ENCODE measurements around the gene BIN1.
"Not testable (repeated sequence)": the region's sequence is repeated elsewhere in the genome, so short reads cannot be mapped to it uniquely, and the experiment has no call there.

BIN1 gene

GRCh38 chr2:127134235-127134634 lies 27.3 kb upstream of the BIN1 start:
- in situ Hi-C loops (cut with MboI; ENCODE audit: low sequenced_read_pairs), result no loop called here

- in situ Hi-C loops (cut with MboI; ENCODE audit: low sequenced_read_pairs), result no loop called here
These were observed 26.8 kb upstream of the BIN1 start for GRCh38 chr2:127133793-127134192.

- in situ Hi-C loops (cut with MboI; ENCODE audit: low sequenced_read_pairs), result no loop called here
These were observed 23.5 kb upstream of the BIN1 start for GRCh38 chr2:127130421-127130820.

GRCh38 chr2:127129937-127130336 lies 23.0 kb upstream of the BIN1 start:
- in situ Hi-C loops (cut with MboI; ENCODE audit: low sequenced_read_pairs), result no loop called here

GRCh38 chr2:127128445-127128904 lies 21.5 kb upstream of the BIN1 start:
- in situ Hi-C loops (cut with MboI; ENCODE audit: low sequenced_read_pairs), result no loop called here

- in situ Hi-C loops (cut with MboI; ENCODE audit: low sequenced_read_pairs), result no loop called here
These were observed 18.9 kb upstream of the BIN1 start for GRCh38 chr2:127125821-127126220.

- in situ Hi-C loops (cut with MboI; ENCODE audit: low sequenced_read_pairs), result no loop called here
These were observed 17.5 kb upstream of the BIN1 start for GRCh38 chr2:127124426-127124825.

- in situ Hi-C loops (cut with MboI; ENCODE audit: low sequenced_read_pairs), result no loop called here
These were observed 15.5 kb upstream of the BIN1 start for GRCh38 chr2:127122361-127123027.

- in situ Hi-C loops (cut with MboI; ENCODE audit: low sequenced_read_pairs), result no loop called here
These were observed 14.8 kb upstream of the BIN1 start for GRCh38 chr2:127121776-127122176.

GRCh38 chr2:127121353-127121752 lies 14.4 kb upstream of the BIN1 start:
- in situ Hi-C loops (cut with MboI; ENCODE audit: low sequenced_read_pairs), result no loop called here

GRCh38 chr2:127120408-127120807 lies 13.5 kb upstream of the BIN1 start:
- in situ Hi-C loops (cut with MboI; ENCODE audit: low sequenced_read_pairs), result not testable (repeated sequence)

- in situ Hi-C loops (cut with MboI; ENCODE audit: low sequenced_read_pairs), result no loop called here
These were observed 11.5 kb upstream of the BIN1 start for GRCh38 chr2:127118467-127118866.

GRCh38 chr2:127118038-127118437 lies 11.1 kb upstream of the BIN1 start:
- in situ Hi-C loops (cut with MboI; ENCODE audit: low sequenced_read_pairs), result no loop called here

GRCh38 chr2:127117603-127118002 lies 10.6 kb upstream of the BIN1 start:
- in situ Hi-C loops (cut with MboI; ENCODE audit: low sequenced_read_pairs), result no loop called here

- in situ Hi-C loops (cut with MboI; ENCODE audit: low sequenced_read_pairs), result no loop called here
These were observed 8.7 kb upstream of the BIN1 start for GRCh38 chr2:127115471-127116199.

- in situ Hi-C loops (cut with MboI; ENCODE audit: low sequenced_read_pairs), result no loop called here
These were observed 4.0 kb upstream of the BIN1 start for GRCh38 chr2:127110985-127111384.

GRCh38 chr2:127108090-127108523 lies 1.2 kb upstream of the BIN1 start:
- in situ Hi-C loops (cut with MboI; ENCODE audit: low sequenced_read_pairs), result no loop called here

- in situ Hi-C loops (cut with MboI; ENCODE audit: low sequenced_read_pairs), result no loop called here
These were observed 657 bp upstream of the BIN1 start for GRCh38 chr2:127107622-127107999.

GRCh38 chr2:127106457-127106990 lies 430 bp downstream of the BIN1 start:
- in situ Hi-C loops (cut with MboI; ENCODE audit: low sequenced_read_pairs), result no loop called here

GRCh38 chr2:127105656-127106456 lies 1.1 kb downstream of the BIN1 start:
- in situ Hi-C loops (cut with MboI; ENCODE audit: low sequenced_read_pairs), result no loop called here

GRCh38 chr2:127104881-127105655 lies 1.9 kb downstream of the BIN1 start:
- in situ Hi-C loops (cut with MboI; ENCODE audit: low sequenced_read_pairs), result no loop called here

All from HL-60/S4 (cell line).